ENCODE data around the gene MED17.
A peak's percentile ranks its signal among the peaks of the same experiment; 100 is the strongest.
"Not testable (repeated sequence)": the region's sequence is repeated elsewhere in the genome, so short reads cannot be mapped to it uniquely, and the experiment has no call there.

MED17 gene

GRCh38 chr11:93784145-93784934, at the start of gene MED17:
TSS of gene MED17 (plus strand) at chr11:93784282. CDS start at chr11:93784514, 232 bp downstream.
- peak; percentile 94 for DNase-seq (ENCODE audit: low spot score)

- no peak for DNase-seq (ENCODE audit: low spot score)
These were observed 49.5 kb upstream of the MED17 start for GRCh38 chr11:93734427-93735222.

GRCh38 chr11:93735627-93736026, 48.5 kb upstream of the MED17 start:
- no peak for DNase-seq (ENCODE audit: low spot score)

- DNase-seq (ENCODE audit: low spot score) = no peak
These were observed 48.0 kb upstream of the MED17 start for GRCh38 chr11:93736129-93736528.

- DNase-seq (ENCODE audit: low spot score) = peak; percentile 60
These were observed 46.0 kb upstream of the MED17 start for GRCh38 chr11:93737904-93738612.

GRCh38 chr11:93738647-93739081, 45.4 kb upstream of the MED17 start:
- peak; percentile 36 for DNase-seq (ENCODE audit: low spot score)

GRCh38 chr11:93740031-93740729, 43.9 kb upstream of the MED17 start:
- peak; percentile 80 for DNase-seq (ENCODE audit: low spot score)

- peak; percentile 69 for DNase-seq (ENCODE audit: low spot score)
These were observed 43.4 kb upstream of the MED17 start for GRCh38 chr11:93740730-93741093.

GRCh38 chr11:93741094-93741881, 42.8 kb upstream of the MED17 start, which contains the start of the genes C11orf54 and TAF1D:
TSS of gene C11orf54 (plus strand) at chr11:93741672. CDS start at chr11:93747394, 5,722 bp downstream.
TSS of gene TAF1D (minus strand) at chr11:93741495. CDS start at chr11:93739304, 2,191 bp downstream.
- peak; percentile 98 for DNase-seq (ENCODE audit: low spot score)

GRCh38 chr11:93741882-93742226, 42.2 kb upstream of the MED17 start:
- DNase-seq (ENCODE audit: low spot score) = peak; percentile 84

- peak; percentile 41 for DNase-seq (ENCODE audit: low spot score)
These were observed 40.8 kb upstream of the MED17 start for GRCh38 chr11:93743291-93743690.

GRCh38 chr11:93744669-93745004, 39.4 kb upstream of the MED17 start:
- DNase-seq (ENCODE audit: low spot score) = no peak

GRCh38 chr11:93745005-93745755, 38.9 kb upstream of the MED17 start:
- not testable (repeated sequence) for DNase-seq (ENCODE audit: low spot score)

GRCh38 chr11:93746101-93746500, 38.0 kb upstream of the MED17 start:
- peak; percentile 38 for DNase-seq (ENCODE audit: low spot score)

- peak; percentile 37 for DNase-seq (ENCODE audit: low spot score)
These were observed 37.0 kb upstream of the MED17 start for GRCh38 chr11:93747122-93747521.

- DNase-seq (ENCODE audit: low spot score) = no peak
These were observed 33.1 kb upstream of the MED17 start for GRCh38 chr11:93751001-93751400.

GRCh38 chr11:93753241-93753640, 30.8 kb upstream of the MED17 start:
- no peak for DNase-seq (ENCODE audit: low spot score)

GRCh38 chr11:93756748-93757147, 27.3 kb upstream of the MED17 start:
- DNase-seq (ENCODE audit: low spot score) = no peak

GRCh38 chr11:93757301-93757700, 26.8 kb upstream of the MED17 start:
- no peak for DNase-seq (ENCODE audit: low spot score)
